Measurements from ENCODE around the gene MEGF6.

- no peak for TF ChIP-seq ZFX (IDR thresholded peaks at IDR 0.05; ENCODE audit: borderline replicate concordance)
- TF ChIP-seq CTCF (IDR thresholded peaks at IDR 0.05) = no peak
These were observed 41.0 kb downstream of the MEGF6 start for GRCh38 chr1:3570066-3570986.
